ENCODE data around the gene LRRFIP2.

DNA sequence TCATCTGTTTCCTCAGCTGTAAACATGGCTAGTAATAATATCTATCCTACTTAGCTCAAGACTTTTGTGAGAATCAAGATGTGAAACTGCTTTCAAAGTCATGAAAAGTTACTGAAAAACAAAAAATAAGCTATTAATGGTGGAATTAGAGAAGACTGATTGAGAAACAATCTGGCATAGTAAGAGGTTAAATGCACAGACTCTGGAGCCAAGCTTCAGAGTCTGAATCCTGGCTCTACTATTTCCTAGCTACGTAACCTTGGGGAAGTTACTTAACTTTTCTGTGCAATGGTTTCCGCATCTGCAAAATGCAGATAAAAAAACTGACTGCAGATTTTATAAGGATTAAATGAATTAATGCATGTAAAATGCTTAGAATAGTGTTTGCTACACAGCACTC, 28.8 kb downstream of the LRRFIP2 start:
- no peak for TF ChIP-seq POLR2A (IDR thresholded peaks at IDR 0.05)
- TF ChIP-seq, protein P1, sequence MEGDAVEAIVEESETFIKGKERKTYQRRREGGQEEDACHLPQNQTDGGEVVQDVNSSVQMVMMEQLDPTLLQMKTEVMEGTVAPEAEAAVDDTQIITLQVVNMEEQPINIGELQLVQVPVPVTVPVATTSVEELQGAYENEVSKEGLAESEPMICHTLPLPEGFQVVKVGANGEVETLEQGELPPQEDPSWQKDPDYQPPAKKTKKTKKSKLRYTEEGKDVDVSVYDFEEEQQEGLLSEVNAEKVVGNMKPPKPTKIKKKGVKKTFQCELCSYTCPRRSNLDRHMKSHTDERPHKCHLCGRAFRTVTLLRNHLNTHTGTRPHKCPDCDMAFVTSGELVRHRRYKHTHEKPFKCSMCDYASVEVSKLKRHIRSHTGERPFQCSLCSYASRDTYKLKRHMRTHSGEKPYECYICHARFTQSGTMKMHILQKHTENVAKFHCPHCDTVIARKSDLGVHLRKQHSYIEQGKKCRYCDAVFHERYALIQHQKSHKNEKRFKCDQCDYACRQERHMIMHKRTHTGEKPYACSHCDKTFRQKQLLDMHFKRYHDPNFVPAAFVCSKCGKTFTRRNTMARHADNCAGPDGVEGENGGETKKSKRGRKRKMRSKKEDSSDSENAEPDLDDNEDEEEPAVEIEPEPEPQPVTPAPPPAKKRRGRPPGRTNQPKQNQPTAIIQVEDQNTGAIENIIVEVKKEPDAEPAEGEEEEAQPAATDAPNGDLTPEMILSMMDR (IDR thresholded peaks at IDR 0.05), result no peak
